ENCODE results near the gene HS3ST5. TPM values are rescaled to one million over a fixed set of nuclear protein-coding genes. Genes with fewer than 3 reads are reported as not detected.
"Not testable (repeated sequence)": the region's sequence is repeated elsewhere in the genome, so short reads cannot be mapped to it uniquely, and the experiment has no call there.

The HS3ST5 gene
- total RNA-seq, 2 donors from 2014 or later, result 0.05 to 0.16 TPM

- TF ChIP-seq CTCF (IDR thresholded peaks at IDR 0.05), result no peak
- no peaks in the 10 kb centered on the region for H3K4me1 ChIP-seq
- H3K36me3 ChIP-seq, result no peaks in the 10 kb centered on the region
- no peak overlapping the region for H3K4me3 ChIP-seq
- no peak overlapping the region for H3K9ac ChIP-seq (ENCODE audit: low read depth in 2 of 2, low read length in 2 of 2)
- H3K27ac ChIP-seq, result no peak overlapping the region
- intact Hi-C loops (cut with DNase I), result no loop called here
- H3K9me3 ChIP-seq, result no peaks in the 10 kb centered on the region
- no peaks in the 10 kb centered on the region for H3K27me3 ChIP-seq
- DNase-seq, result no peak
Measured at GRCh38 chr6:114039841-114040240, 303.0 kb downstream of the HS3ST5 start.

- no peak for TF ChIP-seq CTCF (IDR thresholded peaks at IDR 0.05)
- no peaks in the 10 kb centered on the region for H3K27me3 ChIP-seq
- H3K9ac ChIP-seq (ENCODE audit: low read depth in 2 of 2, low read length in 2 of 2), result no peak overlapping the region
- no peak for DNase-seq
- no peak overlapping the region for H3K27ac ChIP-seq
- no peaks in the 10 kb centered on the region for H3K36me3 ChIP-seq
- no peaks in the 10 kb centered on the region for H3K4me1 ChIP-seq
- intact Hi-C loops (cut with DNase I), result no loop called here
- no peak overlapping the region for H3K4me3 ChIP-seq
- no peaks in the 10 kb centered on the region for H3K9me3 ChIP-seq
Measured at GRCh38 chr6:114033606-114034005, 309.2 kb downstream of the HS3ST5 start.

DNA sequence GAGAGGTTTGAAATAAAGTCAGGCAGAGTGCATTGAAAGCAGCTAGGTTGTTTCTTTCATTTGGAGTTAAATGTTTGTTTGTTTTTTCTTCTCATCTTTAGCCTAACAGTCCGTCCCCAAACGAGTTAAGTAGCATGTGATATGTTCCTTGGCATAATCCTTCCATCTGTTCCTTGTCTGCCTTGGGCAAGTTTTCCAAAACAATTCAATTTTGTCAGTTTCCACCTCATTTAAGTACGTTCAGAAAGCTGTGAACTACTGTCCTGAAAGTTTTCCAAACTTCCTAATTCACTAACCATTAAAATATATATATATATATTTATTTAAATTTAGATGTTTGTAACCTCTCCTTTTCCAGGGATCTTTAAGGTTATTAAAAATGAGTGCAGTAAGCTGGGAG is 310.1 kb downstream of the HS3ST5 start:
- Histone ChIP-seq H3K36me3 (no peaks in the 10 kb centered on the region), H3K4me1 (no peaks in the 10 kb centered on the region), H3K4me3 (no peak overlapping the region), H3K9ac (ENCODE audit: low read depth in 2 of 2, low read length in 2 of 2) (no peak overlapping the region), H3K9me3 (no peaks in the 10 kb centered on the region), H3K27ac (no peak overlapping the region), H3K27me3 (no peaks in the 10 kb centered on the region)
- TF ChIP-seq CTCF (IDR thresholded peaks at IDR 0.05), result no peak
- intact Hi-C loops (cut with DNase I), result no loop called here
- no peak for DNase-seq

DNA sequence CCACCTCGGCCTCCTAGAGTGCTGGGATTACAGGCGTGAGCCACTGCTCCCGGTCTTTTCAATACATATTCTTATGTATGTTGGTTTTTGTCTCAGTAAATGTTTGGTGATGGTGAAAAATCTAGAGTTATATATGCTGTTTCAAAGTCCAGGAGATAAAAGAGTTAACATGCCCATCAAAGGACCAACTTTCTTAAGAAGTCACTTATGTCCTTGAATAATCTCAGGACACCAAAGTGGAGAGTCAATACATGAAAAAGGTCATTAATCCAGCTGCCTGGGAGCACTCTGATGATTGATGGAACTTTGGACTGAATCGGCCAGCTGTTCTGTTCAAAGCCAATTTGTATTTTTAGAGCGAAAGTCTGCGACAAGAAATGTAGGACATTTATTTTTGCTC is 312.1 kb downstream of the HS3ST5 start:
- no peak for DNase-seq
- Histone ChIP-seq H3K36me3 (no peaks in the 10 kb centered on the region), H3K9me3 (no peaks in the 10 kb centered on the region)

DNA sequence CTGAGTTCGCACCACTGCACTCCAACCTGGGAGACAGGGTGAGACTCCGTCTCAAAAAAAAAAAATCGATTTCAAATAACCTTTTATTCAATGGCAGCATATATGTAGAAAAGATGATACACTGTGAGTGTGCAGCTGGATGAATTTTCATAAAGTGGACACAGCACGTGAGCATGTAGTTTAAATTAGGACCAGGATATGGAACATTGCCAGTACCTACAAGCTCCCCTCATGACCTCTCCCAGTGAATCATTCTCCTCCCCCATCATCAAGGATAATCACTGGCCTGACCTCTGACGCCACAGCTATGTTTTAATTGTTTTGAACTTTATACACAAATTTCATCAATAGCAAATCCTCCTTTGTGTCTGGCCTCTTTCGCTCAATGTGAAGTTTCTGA is 318.1 kb downstream of the HS3ST5 start:
- Histone ChIP-seq H3K9me3 (no peaks in the 10 kb centered on the region), H3K27ac (no peak overlapping the region), H3K9ac (ENCODE audit: low read depth in 2 of 2, low read length in 2 of 2) (no peak overlapping the region), H3K4me1 (no peaks in the 10 kb centered on the region), H3K4me3 (no peak overlapping the region), H3K36me3 (no peaks in the 10 kb centered on the region), H3K27me3 (no peaks in the 10 kb centered on the region)
- DNase-seq, result no peak
- TF ChIP-seq CTCF (IDR thresholded peaks at IDR 0.05), result no peak
- intact Hi-C loops (cut with DNase I), result no loop called here

More for the DNA sequence above, 312.1 kb downstream of the HS3ST5 start:
- Histone ChIP-seq H3K27me3 (no peaks in the 10 kb centered on the region), H3K4me3 (no peak overlapping the region), H3K27ac (no peak overlapping the region), H3K9ac (ENCODE audit: low read depth in 2 of 2, low read length in 2 of 2) (no peak overlapping the region), H3K4me1 (no peaks in the 10 kb centered on the region)
- TF ChIP-seq CTCF (IDR thresholded peaks at IDR 0.05), result no peak
- intact Hi-C loops (cut with DNase I), result no loop called here

- Histone ChIP-seq H3K27ac (no peak overlapping the region), H3K9me3 (no peaks in the 10 kb centered on the region), H3K4me3 (no peak overlapping the region), H3K36me3 (no peaks in the 10 kb centered on the region), H3K27me3 (no peaks in the 10 kb centered on the region), H3K4me1 (no peaks in the 10 kb centered on the region), H3K9ac (ENCODE audit: low read depth in 2 of 2, low read length in 2 of 2) (no peak overlapping the region)
- no peak for DNase-seq
- intact Hi-C loops (cut with DNase I), result no loop called here
- no peak for TF ChIP-seq CTCF (IDR thresholded peaks at IDR 0.05)
Measured at GRCh38 chr6:114020196-114020595, 322.6 kb downstream of the HS3ST5 start.

DNA sequence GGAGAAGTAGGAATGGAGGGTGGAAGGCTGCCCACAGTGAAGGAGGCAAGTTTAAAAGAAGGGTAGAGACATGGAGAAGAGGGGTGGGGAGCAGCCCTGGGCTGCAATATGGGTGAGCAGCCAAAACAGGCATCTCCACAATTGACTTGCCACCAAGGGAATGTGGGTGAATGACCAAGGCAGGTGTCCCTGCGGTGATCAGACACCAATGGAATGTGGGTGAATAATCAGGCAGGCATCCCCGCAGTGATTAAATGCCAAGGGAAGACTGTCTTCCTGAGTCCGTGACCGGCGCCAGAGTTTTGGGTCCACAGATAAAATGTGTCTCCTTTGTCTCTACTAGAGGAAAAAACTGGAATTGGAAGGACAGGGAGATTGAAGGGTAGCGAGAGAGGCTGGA is 325.7 kb downstream of the HS3ST5 start:
- H3K9ac ChIP-seq (ENCODE audit: low read depth in 2 of 2, low read length in 2 of 2); intact Hi-C loops (cut with DNase I); H3K4me3 ChIP-seq; H3K4me1 ChIP-seq; H3K27ac ChIP-seq; H3K36me3 ChIP-seq; H3K27me3 ChIP-seq; DNase-seq; H3K9me3 ChIP-seq: not testable (repeated sequence)

DNA sequence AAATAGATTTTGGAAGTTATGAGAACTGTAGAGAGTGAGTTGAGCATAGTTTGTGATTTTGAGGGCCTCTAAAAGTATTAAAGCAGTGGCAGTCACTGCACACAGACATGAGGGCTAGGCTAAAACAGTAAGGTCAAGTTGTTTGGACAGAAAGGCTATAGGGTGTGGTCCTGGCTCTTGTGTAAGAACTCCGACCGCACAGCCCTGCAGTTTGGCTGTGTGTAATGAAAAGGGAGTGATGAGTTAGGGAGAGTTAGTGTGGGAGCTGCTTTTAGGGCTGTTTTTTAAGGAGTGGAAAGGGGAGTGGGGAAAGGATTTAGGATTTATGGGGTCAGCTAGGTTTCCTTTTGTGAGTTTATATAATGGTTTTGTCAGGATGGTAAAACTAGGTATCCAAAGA is 328.7 kb downstream of the HS3ST5 start:
- H3K4me3 ChIP-seq; H3K4me1 ChIP-seq; H3K27me3 ChIP-seq; H3K36me3 ChIP-seq; DNase-seq; H3K9ac ChIP-seq (ENCODE audit: low read depth in 2 of 2, low read length in 2 of 2); intact Hi-C loops (cut with DNase I); H3K27ac ChIP-seq; H3K9me3 ChIP-seq: not testable (repeated sequence)

Data from colonic mucosa (tissue), 4 donors.